Measurements from ENCODE around the gene FAR1. TPM values are rescaled to one million over a fixed set of nuclear protein-coding genes. Genes with fewer than 3 reads are reported as not detected.
A peak's percentile ranks its signal among the peaks of the same experiment; 100 is the strongest.

Gene FAR1
- total and polyA plus RNA-seq, 2 of the 4 experiments (the other 2 are of a cell fraction): 35.3 to 119 TPM

- Histone ChIP-seq H3K23ac (ENCODE audit: low read depth, low read length) (peak overlapping the region; percentile 26; the same call in 1 of the 2 replicates), H3K56ac (ENCODE audit: extremely low read depth, insufficient read depth, low read length) (no peak overlapping the region), H3K4me3 (ENCODE audit: insufficient read depth, low read depth, low read length) (no peak overlapping the region), H4K20me1 (ENCODE audit: insufficient read depth, low read length) (peaks cover 18% of the 10 kb centered on the region; the same call in 1 of the 2 replicates), H4K8ac (ENCODE audit: low read depth in 2 of 2, low read length in 2 of 2) (peak overlapping the region; percentile 77 to 89; a peak in 3 of 4 replicates), H2BK120ac (ENCODE audit: low read depth, low read length) (no peak overlapping the region), H2AK5ac (ENCODE audit: low read depth, low read length) (peak overlapping the region; percentile 29; the same call in 1 of the 2 replicates), H2BK15ac (ENCODE audit: low read depth, low read length) (no peak overlapping the region), H2AFZ (replicated peaks; ENCODE audit: low read length, poor library complexity) (peak overlapping the region; percentile 66), H3K36me3 (ENCODE audit: control insufficient read depth, insufficient read depth, low read length) (no peaks in the 10 kb centered on the region), H4K91ac (ENCODE audit: insufficient read depth, low read depth, low read length) (no peak overlapping the region), H2BK20ac (ENCODE audit: low read depth, low read length) (no peak overlapping the region), H2BK5ac (ENCODE audit: low read depth, low read length, poor library complexity, severe bottlenecking) (no peak overlapping the region), H3K79me1 (ENCODE audit: low read depth in 1 of 2, low read length in 2 of 2) (peaks cover 6 to 18% of the 10 kb centered on the region in 2 experiments; a peak in 2 of 4 replicates), H3K14ac (replicated peaks; ENCODE audit: low read depth, low read length) (no peak overlapping the region), H3K9me3 (ENCODE audit: control insufficient read depth, insufficient read depth, low read length) (no peaks in the 10 kb centered on the region), H3K4me1 (ENCODE audit: control insufficient read depth, insufficient read depth, low read length) (no peaks in the 10 kb centered on the region), H3K4ac (ENCODE audit: low read depth, low read length) (peak overlapping the region; percentile 9; the same call in 1 of the 2 replicates), H3K27me3 (ENCODE audit: control insufficient read depth, insufficient read depth, low read length) (no peaks in the 10 kb centered on the region), H3K27ac (ENCODE audit: insufficient read depth, low read length) (no peak overlapping the region), H3K18ac (ENCODE audit: low read depth, low read length) (no peak overlapping the region), H3K4me2 (ENCODE audit: low read depth, low read length) (peak overlapping the region; percentile 83), H2AK9ac (replicated peaks; ENCODE audit: low read depth, low read length, poor library complexity) (peak overlapping the region; percentile 51), H3K9ac (ENCODE audit: low read depth, low read length) (no peak overlapping the region), H4K5ac (ENCODE audit: low read depth, low read length) (no peak overlapping the region), H3K9me1 (ENCODE audit: insufficient read depth, low read length) (0 out of 2 replicates have a peak, but pooled peaks cover 2% of the 10 kb centered on the region)
- ChIA-PET CTCF (interaction anchor here (0.9 kb wide), 1 partner anchor 14 kb away, joined by 3 read pairs; no protein-coding TSS in a partner anchor), POLR2A (ENCODE audit: unreplicated experiment) (no interaction called here)
- BruUV-seq (replicated peaks): no TSS peak
- DNase-seq (peak; percentile 3), ATAC-seq (ENCODE audit: low read depth) (no peak)
- TF ChIP-seq MXI1 (IDR thresholded peaks at IDR 0.05; ENCODE audit: borderline replicate concordance, low read depth, low read length): no peak
- dilution Hi-C loops (cut with HindIII; ENCODE audit: low sequenced_read_pairs, unreplicated experiment): no loop called here
- WGBS, 2 experiments (ENCODE audit: extremely low coverage in 2 of 2, insufficient read length in 1 of 2): 100% methylated on average over 1 of the region's 5 CpGs; no CpG with 5 or more reads in 1 of the 2 experiments
- in situ Hi-C loops (cut with MboI; ENCODE audit: low sequenced_read_pairs): no loop called here
- intact Hi-C loops (cut with micrococcal nuclease): no loop called here
Observed at GRCh38 chr11:13667245-13667644, 1.2 kb upstream of the FAR1 start.
